ENCODE data around the gene TLCD3A. TPM values are rescaled to one million over a fixed set of nuclear protein-coding genes. Genes with fewer than 3 reads are reported as not detected.
A peak's percentile ranks its signal among the peaks of the same experiment; 100 is the strongest.

Gene TLCD3A
- total and polyA plus RNA-seq, 2 of the 4 experiments (the other 2 are of a cell fraction), result 15.2 to 35.0 TPM

- POLR2A ChIA-PET (ENCODE audit: unreplicated experiment), result interaction anchor here (0.6 kb wide), 1 partner anchor 173 kb away, joined by 5 read pairs; no protein-coding TSS in a partner anchor
- intact Hi-C loops (cut with micrococcal nuclease), result loop anchor here (10.0 kb wide), 1 partner anchor 113 kb away; no protein-coding TSS in a partner anchor
Measured at GRCh38 chr17:792277-792676, 59.9 kb downstream of the TLCD3A start.

More at GRCh38 chr17:792277-792676, 59.9 kb downstream of the TLCD3A start:
- Histone ChIP-seq H4K8ac (ENCODE audit: low read depth in 2 of 2, low read length in 2 of 2) (no peak overlapping the region), H2AK9ac (replicated peaks; ENCODE audit: low read depth, low read length, poor library complexity) (peak overlapping the region; percentile 60), H3K4me2 (ENCODE audit: low read depth, low read length) (no peak overlapping the region), H3K79me1 (ENCODE audit: low read depth in 1 of 2, low read length in 2 of 2) (peaks cover 11 to 42% of the 10 kb centered on the region in 2 experiments; a peak in 3 of 4 replicates), H2BK120ac (ENCODE audit: low read depth, low read length) (no peak overlapping the region), H3K56ac (ENCODE audit: extremely low read depth, insufficient read depth, low read length) (no peak overlapping the region), H3K4ac (ENCODE audit: low read depth, low read length) (no peak overlapping the region), H3K36me3 (ENCODE audit: control insufficient read depth, insufficient read depth, low read length) (peaks cover 39% of the 10 kb centered on the region), H4K20me1 (ENCODE audit: insufficient read depth, low read length) (peaks cover 15% of the 10 kb centered on the region), H3K4me3 (ENCODE audit: insufficient read depth, low read depth, low read length) (no peak overlapping the region), H3K9ac (ENCODE audit: low read depth, low read length) (no peak overlapping the region), H2AK5ac (ENCODE audit: low read depth, low read length) (no peak overlapping the region), H3K14ac (replicated peaks; ENCODE audit: low read depth, low read length) (no peak overlapping the region), H3K4me1 (ENCODE audit: control insufficient read depth, insufficient read depth, low read length) (peaks cover 14% of the 10 kb centered on the region; the same call in 1 of the 2 replicates), H3K9me3 (ENCODE audit: control insufficient read depth, insufficient read depth, low read length) (no peaks in the 10 kb centered on the region), H2BK20ac (ENCODE audit: low read depth, low read length) (no peak overlapping the region), H3K9me1 (ENCODE audit: insufficient read depth, low read length) (peaks cover 7% of the 10 kb centered on the region; the same call in 1 of the 2 replicates), H4K91ac (ENCODE audit: insufficient read depth, low read depth, low read length) (no peak overlapping the region), H4K5ac (ENCODE audit: low read depth, low read length) (no peak overlapping the region), H3K27me3 (ENCODE audit: control insufficient read depth, insufficient read depth, low read length) (no peaks in the 10 kb centered on the region), H2BK5ac (ENCODE audit: low read depth, low read length, poor library complexity, severe bottlenecking) (no peak overlapping the region), H2AFZ (replicated peaks; ENCODE audit: low read length, poor library complexity) (no peak overlapping the region), H3K18ac (ENCODE audit: low read depth, low read length) (no peak overlapping the region), H3K23ac (ENCODE audit: low read depth, low read length) (no peak overlapping the region), H2BK15ac (ENCODE audit: low read depth, low read length) (no peak overlapping the region), H3K27ac (ENCODE audit: insufficient read depth, low read length) (no peak overlapping the region)
- peak; percentile 56 for DNase-seq
- CTCF ChIA-PET, result no interaction called here
- 100% methylated on average over 1 of the region's 9 CpGs; no CpG with 5 or more reads in 1 of the 2 experiments for WGBS, 2 experiments (ENCODE audit: extremely low coverage in 2 of 2, insufficient read length in 1 of 2)
- TF ChIP-seq, protein P1, sequence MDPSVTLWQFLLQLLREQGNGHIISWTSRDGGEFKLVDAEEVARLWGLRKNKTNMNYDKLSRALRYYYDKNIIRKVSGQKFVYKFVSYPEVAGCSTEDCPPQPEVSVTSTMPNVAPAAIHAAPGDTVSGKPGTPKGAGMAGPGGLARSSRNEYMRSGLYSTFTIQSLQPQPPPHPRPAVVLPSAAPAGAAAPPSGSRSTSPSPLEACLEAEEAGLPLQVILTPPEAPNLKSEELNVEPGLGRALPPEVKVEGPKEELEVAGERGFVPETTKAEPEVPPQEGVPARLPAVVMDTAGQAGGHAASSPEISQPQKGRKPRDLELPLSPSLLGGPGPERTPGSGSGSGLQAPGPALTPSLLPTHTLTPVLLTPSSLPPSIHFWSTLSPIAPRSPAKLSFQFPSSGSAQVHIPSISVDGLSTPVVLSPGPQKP (IDR thresholded peaks at IDR 0.05; ENCODE audit: borderline replicate concordance, low read depth, low read length), result no peak
- no peak for TF ChIP-seq MAFK (IDR thresholded peaks at IDR 0.05; ENCODE audit: low read depth, low read length)
- no peak for TF ChIP-seq USF2 (IDR thresholded peaks at IDR 0.05; ENCODE audit: low read depth, low read length)
- no peak for TF ChIP-seq CEBPB (IDR thresholded peaks at IDR 0.05; ENCODE audit: low read depth, low read length)
- TF ChIP-seq POLR2A (IDR thresholded peaks at IDR 0.05; ENCODE audit: low read depth, low read length), result no peak
- TF ChIP-seq SMC3 (IDR thresholded peaks at IDR 0.05; ENCODE audit: low read depth, low read length), result no peak
- peak; percentile 49 for TF ChIP-seq BHLHE40 (IDR thresholded peaks at IDR 0.05; ENCODE audit: low read depth, low read length)
- no peak for TF ChIP-seq NFE2L2 (IDR thresholded peaks at IDR 0.05; ENCODE audit: low read depth, low read length)
- ATAC-seq (ENCODE audit: low read depth), result no peak
- no TSS peak for BruUV-seq (replicated peaks)
- dilution Hi-C loops (cut with HindIII; ENCODE audit: low sequenced_read_pairs, unreplicated experiment) (loop anchor here (25.0 kb wide), 1 partner anchor 195 kb away; the partner anchor contains the start of genes NXN and TIMM22), in situ Hi-C loops (cut with MboI; ENCODE audit: low sequenced_read_pairs) (no loop called here)
